HG02981 (cell line): ENCODE measurements around the gene SRSF2.
"Not testable (repeated sequence)": the region's sequence is repeated elsewhere in the genome, so short reads cannot be mapped to it uniquely, and the experiment has no call there.

Source experiments
- ATAC-seq: cut with Tn5 transposase; IDR thresholded peaks from one replicate; pipeline ENCODE4 v1.9.1; 2021; ENCODE audit warnings: mild to moderate bottlenecking, moderate library complexity; ENCODE audit not compliant: unreplicated experiment

The SRSF2 gene

DNA sequence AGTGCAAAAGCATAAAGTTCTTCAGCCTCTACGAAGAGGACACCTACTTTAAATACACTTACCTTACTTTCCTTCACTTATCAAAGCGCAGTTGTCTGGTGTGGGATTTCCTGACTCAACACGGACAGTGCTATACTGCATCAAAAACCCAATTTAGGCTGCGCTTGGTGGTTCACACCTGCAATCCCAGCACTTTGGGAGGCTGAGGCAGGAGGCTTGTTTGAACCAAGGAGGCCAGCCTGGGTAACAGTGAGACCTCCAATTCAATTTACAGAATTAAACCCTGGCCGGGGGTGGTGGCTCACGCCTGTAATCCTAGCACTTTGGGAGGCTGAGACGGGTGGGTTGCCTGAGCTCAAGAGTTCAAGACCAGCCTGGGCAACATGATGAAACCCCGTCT, 14.9 kb downstream of the SRSF2 start:
- no peak for ATAC-seq

DNA sequence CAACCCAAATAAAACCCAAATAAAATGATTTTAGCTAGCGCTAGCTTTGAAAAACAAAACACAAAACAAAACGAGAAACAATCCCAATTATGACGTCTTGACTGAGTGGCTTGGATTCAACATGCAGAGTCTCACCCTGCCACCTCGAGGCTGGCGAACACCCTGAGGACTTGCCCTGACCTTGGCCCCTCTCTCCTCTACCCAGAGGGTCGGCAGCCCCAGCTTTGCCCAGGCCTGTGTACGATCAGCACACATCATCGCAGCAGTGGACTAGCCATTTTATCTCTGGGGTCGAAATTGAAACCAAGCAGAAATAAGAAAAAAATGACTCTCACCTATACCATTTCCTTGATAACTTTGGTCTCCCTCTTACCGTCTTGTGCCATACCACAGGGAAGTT, 15.7 kb downstream of the SRSF2 start:
- no peak for ATAC-seq

DNA sequence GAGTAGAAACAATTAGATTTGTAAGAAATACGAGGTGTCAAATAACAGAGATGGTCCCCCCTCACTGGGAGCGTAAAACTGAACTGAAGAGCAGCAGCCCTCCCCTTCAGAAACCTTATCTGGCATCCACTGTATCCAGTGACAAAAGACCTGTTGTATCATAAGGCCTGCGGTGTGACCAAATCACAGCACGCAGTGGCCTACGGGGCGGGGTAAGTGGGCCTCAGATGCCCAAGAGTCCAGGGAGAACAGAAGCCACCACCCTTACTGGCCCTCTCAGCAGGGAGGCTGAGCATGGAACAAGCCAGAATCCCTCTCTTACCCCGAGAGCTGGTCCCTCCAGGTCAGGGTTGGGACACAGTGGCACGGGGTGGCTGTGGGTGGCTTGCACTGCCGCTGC, 16.2 kb downstream of the SRSF2 start:
- no peak for ATAC-seq

DNA sequence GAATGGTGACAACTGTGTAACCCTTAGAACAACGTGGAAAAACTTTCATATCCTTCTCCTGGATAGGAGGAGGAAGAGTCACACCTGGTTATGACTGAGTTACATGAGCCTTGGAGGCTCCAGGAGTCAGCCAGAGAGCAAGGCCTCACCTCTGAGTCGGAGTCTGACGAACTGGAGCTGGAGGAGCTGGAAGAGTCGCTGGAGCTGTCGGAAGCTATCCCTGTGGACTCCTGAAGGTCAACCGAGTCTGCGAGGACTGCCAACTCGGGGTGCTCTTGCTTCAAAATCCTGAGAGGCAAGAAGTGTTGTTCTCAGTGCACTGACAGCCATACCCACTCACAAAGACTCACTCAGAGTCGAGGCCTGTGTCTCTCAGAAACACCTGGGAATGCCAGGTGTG, 16.9 kb downstream of the SRSF2 start:
- no peak for ATAC-seq

DNA sequence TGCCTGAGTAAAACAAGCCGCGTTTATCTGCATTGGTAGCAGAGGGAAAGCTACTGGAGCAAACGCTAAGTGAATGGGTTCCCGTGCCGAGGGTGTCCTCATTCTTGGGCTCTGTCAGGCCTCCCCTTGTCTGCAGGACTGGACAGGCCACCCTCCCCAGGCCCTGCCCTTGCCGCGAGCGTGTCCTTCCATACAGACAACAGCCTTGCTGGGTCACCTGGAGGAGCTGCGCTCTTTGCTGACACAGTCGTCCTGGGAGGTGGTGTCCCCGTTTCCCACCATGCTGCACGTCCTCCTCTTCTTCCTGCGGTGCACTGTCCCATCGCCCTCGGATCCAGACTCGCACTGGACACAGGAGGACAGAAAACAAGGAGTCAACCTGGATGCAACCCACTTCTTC, 18.6 kb downstream of the SRSF2 start:
- no peak for ATAC-seq

DNA sequence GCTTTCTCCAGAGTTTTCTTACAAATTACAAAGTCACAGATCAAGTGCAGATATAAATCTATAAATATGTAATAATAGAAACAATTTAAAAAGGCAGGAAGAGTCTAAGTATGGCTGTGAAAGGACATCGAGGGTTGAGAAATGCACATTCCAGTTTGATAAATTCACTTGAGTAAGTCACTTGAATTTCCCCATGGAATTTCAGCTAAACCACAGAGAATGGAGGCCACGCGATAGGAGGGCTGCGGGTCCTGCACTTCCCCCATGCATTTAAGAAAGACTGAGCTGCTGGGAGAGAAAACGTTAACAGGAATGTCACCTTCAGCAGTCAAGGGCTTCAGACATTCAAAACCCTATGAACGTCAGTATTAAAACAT, 20.3 kb downstream of the SRSF2 start:
- no peak for ATAC-seq

DNA sequence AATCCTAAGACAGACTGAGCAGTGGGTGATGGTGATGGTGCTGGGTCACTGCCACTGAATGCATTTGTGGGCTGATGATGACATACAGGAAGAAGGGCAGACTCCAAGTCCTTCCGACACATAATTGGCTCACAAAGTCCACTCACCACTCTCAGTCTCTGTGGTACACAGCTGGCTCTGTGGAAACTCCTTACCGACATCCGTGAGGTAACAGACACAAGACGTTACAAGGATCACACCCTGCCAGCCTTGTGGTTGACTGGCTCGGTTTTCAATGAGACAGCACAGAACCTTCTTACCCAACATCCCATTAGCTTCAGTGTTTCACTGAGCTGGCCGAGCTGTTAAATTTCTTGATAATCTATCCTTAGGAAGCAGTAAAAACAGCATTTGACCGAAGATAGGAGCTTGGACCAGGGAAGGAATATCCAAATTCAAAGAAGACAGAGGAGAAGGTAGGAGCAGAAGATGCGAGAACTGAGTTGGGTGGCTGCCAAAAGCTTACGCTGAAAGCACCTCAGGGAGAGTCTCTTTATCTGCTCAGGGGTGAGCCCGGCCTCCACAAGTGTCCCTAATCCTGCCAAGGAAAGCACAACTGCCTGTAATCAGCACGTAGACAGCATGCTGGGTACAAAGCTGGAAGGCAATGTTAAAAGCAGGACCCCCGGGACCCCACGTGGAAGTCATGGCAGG, 20.8 kb downstream of the SRSF2 start:
- no peak for ATAC-seq

DNA sequence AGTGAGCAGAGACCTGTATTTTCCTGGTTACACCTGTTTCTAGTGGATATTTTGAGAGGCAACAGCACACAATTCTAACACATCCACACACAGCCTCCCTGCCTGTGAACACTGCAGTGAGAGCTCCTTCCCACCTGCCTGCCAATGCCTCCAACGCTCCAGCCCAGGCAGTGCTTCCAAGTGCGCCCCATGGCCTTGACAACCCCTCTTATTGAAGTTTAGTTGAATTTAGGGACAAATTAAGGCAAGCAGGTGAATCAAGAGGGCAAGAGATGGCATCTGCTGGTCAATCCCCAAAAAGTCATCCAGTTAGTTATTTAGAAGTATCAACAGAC, 21.7 kb downstream of the SRSF2 start:
- no peak for ATAC-seq

DNA sequence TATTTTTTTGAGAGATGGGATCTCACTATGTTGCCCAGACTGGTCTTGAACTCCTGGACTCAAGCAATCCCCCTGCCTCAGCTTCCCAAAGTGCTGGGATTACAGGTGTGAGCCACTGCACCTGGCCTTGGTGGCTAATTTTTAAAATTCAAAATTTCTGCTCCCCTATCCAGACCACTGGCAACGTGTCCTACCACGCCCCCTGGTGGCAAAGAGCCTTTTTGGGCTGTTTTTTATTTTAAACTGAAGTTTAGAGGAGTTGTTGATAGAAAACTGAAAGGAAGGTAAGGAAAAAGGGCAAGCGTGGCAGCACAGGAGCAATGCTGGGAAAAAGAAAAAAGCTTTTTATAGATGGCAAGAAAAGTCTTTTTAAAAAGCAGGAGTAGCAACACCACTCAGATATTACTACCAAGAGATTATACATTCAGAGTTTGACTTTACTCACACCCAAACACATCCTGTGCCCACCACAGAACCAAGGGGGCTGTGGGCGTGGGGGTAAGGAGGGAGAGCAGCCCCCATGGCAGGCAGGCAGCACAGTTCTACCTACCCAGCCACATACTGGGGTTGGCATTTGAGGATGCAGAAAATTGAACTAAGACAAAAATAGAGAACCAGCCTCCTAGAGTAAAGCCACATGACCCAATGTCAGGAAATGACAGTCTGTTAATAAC, 22.2 kb downstream of the SRSF2 start:
- no peak for ATAC-seq

DNA sequence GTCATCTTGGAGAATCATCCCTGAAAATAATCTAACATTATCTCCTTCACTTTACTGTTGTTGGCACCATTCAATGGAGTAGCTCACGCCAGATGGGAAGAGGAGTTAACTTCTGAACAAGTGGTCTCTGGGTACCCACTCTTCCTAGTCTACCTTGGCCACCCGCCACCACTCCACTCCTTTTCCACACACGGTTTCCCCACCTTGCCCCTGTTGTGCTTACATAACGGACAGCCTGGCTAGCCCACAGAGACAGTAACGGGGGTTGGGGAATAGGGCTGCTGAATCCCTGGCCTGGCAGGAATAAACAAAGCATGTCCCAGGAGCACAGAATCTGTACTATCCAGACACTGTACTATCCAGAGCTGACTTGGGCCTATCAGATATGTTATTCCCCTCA, 22.8 kb downstream of the SRSF2 start:
- no peak for ATAC-seq

DNA sequence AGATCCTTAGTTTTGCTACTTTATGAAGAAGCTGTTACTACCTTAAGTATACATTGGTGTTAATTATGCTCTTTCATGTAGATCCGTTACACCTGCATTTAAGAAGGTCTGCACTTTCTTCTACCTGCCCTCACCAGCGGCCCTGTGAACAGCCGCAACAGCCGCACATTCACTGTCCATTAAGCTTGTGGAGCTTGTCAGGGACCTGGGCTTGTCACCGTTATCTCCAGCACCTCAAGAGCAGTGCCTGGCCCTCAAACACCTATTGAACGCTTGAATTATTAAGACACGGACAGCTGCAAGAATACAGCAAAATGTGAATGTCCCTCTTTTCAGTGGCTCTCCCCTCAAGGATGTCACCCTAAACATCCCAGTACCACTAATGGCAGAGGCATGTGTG, 23.4 kb downstream of the SRSF2 start:
- ATAC-seq: no peak

DNA sequence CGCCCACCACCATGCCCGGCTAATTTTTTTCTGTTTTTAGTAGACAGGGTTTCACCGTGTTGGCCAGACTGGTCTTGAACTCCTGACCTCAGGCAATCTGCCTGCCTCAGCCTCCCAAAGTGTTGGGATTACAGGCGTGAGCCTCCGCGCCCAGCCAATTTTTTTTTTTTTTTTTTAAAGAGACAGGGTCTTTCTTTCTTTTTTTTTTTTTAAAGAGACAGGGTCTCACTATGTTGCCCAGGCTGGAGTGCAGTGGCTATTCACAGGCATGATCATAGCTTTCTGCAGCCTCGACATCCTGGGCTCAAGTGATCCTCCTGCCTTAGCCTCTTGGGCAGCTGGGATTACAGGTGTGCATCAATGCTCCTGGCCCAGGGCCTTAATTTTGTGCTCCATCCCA, 24.8 kb downstream of the SRSF2 start:
- not testable (repeated sequence) for ATAC-seq

DNA sequence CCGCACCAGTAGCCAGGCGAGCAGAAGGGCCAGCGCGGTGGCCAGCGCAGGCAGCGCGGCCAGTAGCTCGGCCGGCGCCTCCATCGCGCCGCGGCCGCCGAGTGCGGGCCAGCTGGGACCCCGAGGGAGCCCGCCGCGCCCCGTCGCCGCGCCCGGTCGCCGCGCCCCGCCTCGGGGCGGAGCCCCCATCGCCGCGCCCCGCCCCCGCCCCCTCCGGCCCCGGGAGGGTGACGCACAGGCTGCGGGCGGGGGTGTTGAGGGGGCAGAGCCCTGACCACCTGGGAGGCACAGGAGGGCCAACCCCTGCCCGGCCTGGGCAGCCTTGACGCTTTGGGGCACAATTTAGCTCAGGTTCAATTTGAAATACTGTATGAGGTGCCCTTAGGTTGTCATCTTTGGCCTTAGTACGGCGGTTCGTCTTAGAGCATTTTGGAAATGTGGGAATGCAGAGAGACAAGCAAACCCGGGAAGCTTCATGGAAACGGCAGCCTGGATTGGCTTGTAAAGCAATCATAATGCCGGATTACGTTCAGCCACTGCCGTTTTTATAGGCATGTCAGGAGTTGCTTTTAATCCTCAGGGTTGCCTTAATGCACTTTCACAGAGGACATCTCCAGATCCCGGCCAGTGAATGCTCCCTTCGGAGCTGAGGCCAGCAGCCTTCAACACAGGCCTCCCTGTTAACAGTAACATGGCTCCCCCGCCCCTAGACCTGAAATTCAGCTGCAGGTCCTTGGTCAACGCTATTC, 26.1 kb downstream of the SRSF2 start, which contains the start of gene MXRA7:
MXRA7 (minus strand) TSS at position 103 of the 749 bp plus-strand sequence; CDS start at position 84, 19 bp downstream.
- no peak for ATAC-seq

DNA sequence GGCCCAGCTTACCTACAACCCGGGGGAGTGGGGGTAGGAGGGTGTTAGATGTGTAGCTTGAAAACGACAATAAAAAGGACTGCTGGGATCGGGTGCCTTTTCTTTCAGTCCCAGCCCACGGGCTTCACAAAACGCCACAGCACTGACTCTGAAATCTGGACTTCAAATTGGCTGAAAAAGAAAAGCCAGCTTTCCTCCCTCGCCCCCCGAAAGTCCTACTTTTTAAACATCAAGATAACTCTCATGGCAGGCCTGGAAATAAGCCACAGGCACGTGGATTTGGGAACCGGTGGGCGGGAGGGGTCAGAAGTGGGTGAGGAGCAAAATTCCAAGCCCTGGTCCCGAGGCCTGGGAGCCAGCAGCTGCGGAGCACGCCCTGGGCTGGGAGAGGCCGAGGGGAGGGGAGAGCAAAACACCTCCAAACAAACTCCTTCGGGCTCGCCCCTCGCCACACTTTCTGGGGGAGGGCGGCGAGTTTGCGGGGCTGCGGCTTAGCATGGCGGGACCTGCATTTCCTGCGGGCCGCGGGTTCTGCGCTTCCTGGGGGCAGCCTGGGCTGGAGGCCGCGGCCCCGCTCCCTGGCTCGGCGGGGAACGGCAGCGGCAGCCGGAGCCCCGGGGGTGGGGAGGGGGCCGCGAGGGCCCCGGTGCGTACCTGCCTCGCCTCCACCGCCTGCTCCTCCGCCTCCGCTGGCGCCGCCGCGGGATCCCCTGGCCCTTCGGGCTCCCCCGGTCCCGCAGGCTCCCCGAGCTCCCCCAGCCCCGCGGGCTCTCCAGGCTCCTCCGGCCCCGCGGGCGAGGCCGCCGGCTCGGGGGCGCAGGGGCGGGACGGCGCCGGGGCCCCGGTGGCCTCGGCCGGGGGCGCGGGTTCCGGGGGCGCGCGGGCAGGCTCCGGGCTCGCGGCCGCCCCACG, 26.9 kb downstream of the SRSF2 start:
- ATAC-seq: not testable (repeated sequence)

DNA sequence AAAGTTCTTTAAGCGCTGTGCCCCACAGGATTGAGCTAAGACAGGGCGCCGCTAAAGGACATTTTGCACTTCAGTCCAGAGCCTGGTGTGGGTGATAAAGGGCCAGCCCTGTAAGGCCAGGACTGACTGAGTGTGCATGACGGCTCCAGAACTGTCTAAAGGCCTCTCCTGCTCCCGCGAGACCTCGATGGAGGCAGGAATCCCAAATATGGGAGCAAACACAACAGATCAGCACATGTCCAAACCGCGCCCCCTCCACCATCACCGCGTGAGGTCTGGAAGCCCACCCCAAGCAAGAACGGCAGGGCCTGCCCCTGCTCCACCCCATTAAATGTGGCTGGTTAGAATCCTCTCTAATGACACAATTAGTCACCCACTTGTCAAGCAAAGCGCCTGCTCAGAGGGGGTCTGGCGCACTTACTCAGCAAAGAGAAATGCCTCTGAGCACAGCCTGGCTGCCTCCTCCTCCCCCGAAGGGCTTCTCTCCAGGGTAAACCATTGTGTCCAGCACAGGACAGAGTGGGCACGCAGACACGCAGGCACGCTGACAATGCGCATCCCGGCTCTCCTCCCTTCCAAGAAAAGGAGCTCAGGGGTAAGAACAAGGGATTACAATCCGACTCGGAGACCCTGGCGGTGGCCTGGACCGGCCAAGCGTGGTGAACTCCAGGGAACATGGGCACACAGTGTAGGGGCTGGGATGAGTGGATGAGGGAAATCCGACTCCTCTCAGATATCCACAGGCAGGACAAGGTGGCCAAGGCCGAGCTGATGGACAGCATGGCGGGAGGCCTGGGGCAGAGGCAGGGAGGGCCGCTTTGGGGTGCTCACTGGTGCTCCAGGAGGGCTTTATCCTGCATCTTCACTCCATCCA, 27.8 kb downstream of the SRSF2 start:
- ATAC-seq: no peak

DNA sequence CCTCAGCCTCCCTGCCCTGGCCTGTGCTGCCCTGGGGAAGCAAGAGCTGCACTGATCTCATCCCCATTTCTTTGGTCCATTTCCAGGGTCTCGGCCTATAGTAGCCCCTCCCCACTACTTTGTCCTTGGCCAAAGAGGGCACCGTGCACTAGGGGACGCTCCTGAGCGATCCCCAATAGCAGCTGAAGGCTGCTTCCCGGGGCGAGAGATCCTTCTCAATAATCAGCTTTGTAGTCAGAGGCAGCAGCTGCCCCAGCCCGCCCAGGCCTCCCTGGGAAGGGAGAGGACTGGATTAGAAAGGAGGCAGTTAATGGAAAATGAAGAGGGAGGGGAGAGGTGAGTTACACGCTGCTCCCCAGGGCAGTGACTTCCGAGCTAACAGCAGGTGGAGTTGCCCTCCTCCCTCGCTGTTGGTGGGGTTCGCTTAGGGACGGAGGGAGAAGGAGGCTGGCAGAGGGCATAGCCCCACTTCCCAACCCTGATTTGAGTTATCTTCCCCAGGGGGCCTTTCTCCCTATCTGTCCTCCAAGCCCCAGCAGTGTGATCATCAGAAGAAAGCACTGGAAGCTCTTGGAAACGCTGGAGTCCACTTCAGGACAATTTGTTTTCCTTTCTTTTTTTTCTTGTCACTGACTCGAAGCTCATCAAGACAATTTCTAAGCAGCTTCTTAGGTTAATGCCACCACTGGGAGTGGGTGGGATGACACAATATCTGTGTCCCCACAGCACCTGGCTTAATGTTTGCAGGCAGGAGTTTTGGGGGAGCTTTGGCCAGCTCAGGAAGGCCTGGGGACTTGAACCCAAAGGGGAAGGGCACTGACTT, 28.9 kb downstream of the SRSF2 start:
- ATAC-seq: no peak

DNA sequence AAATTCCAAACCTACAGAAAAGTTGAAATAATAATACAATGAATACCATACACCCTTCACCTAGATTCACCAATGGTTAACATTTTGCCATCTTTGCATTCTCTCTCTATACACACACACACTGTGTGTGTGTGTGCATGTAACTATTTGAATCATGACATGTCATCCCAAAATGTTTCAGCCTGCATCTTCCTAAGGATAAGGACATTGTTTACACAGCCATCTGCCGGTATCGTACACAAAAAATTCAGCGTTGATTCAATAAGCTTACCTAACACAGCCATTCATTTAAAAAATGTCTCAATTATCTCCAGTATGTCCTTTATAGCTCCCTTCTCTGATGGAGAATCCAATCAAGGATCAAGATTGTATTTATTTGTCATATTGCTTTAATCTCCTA, 30.3 kb downstream of the SRSF2 start:
- ATAC-seq: no peak

DNA sequence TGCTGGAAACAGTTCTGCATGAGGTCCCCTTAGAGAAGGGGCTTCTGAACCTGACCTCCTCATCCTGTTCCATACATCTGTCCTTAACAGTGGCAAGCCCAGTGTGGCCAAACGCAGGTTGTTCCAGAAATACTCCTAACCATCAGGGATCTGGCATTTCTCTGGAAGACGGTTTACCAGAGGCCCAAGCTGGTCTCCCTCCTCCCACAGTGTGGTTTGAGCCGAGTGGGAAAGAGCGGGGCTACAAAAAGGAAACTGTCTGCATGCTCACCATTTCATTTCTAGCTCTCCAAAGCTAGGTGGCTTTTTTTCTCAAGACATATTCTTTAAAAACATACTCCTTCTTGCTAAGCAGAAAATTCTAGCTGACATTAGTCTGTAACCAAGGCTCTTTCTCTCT, 32.3 kb downstream of the SRSF2 start:
- ATAC-seq: no peak

DNA sequence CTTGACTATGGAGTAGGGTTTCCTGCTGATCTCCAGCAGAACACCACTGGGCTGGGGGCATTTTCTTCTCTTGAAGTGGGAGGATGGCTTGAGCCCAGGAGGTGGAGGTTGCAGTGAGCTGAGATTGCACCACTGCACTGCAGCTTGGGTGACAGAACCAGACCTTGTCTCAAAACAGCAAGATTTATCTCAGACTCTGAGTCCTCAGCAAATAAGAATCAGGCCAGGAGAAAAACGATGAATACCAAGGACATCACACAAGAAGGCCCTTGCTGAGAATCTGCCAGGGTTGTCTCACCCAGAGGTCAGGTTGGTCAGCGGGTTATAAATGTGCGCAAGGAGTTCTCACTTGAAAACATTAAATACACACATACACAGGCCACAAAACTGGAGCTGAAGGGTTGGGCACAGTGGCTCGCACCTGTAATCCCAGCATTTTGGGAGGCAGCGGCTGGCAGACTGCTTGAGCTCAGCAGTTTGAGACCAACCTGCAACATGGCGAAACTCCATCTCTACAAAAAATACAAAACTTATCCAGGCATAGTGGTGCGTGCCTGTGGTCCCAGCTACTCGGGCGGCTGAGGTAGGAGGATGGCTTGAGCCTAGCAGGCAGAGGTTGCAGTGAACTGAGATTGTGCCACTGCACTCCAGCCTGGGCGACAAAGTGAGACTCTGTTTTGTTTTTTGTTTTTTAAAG, 34.0 kb downstream of the SRSF2 start:
- no peak for ATAC-seq
